Prostate gland (tissue), 2 donors: ENCODE results near the gene HKDC1. TPM values are rescaled to one million over a fixed set of nuclear protein-coding genes. Genes with fewer than 3 reads are reported as not detected.
"Not testable (repeated sequence)": the region's sequence is repeated elsewhere in the genome, so short reads cannot be mapped to it uniquely, and the experiment has no call there.

Experiments used
- DNase-seq: peaks from one replicate; pipeline ENCODE4 v3.0.0-alpha.2; 2019; ENCODE audit warnings: low spot score
- H3K27ac ChIP-seq, 2 donors: fragments of 200-600 bp; sonication (generic); 2 replicates each; pipeline ENCODE4 v1.5.1; 2017 to 2019
- H3K27me3 ChIP-seq: fragments of 200-600 bp; sonication (generic); replicated peaks from 2 replicates; pipeline ENCODE4 v1.5.1; 2019; ENCODE audit not compliant: insufficient read depth
- H3K36me3 ChIP-seq, 2 donors: fragments of 200-600 bp; sonication (generic); 1 replicate in 1 of 2; 2 replicates in 1 of 2; pipeline versions ENCODE4 v1.5.1 to v1.8.1; 2017 to 2019
- H3K4me1 ChIP-seq: fragments of 200-600 bp; sonication (generic); replicated peaks from 2 replicates; pipeline ENCODE4 v1.5.1; 2019
- H3K4me3 ChIP-seq, 2 donors: fragments of 200-600 bp; sonication (generic); 2 replicates each; pipeline ENCODE4 v1.5.1; 2017 to 2019
- H3K9me3 ChIP-seq: fragments of 200-600 bp; sonication (generic); 2 replicates; pipeline ENCODE4 v1.5.1; 2017
- CTCF ChIP-seq, 4 experiments: fragments of 200-600 bp in 2 of 4; fragments of 450-650 bp in 2 of 4; sonication (generic) in 2 of 4; IDR thresholded peaks; 1 replicate in 3 of 4; 2 replicates in 1 of 4; pipeline ENCODE4 v1.5.1; 2016 to 2019; ENCODE audit warnings: antibody characterized with exemption in 4 of 4, mild to moderate bottlenecking in 2 of 4, moderate library complexity in 2 of 4
- POLR2A ChIP-seq: fragments of 450-650 bp; IDR thresholded peaks from one replicate; pipeline ENCODE4 v1.6.1; 2016; ENCODE audit warnings: antibody characterized with exemption, mild to moderate bottlenecking
- POLR2AphosphoS5 ChIP-seq: sonication (generic); formaldehyde crosslinking; IDR thresholded peaks from one replicate; pipeline ENCODE4 v1.6.1; 2017; ENCODE audit warnings: antibody characterized with exemption
- WGBS: methylation state at CpG from one replicate; pipeline ENCODE4 v1.1.5; 2018; 5-methylcytosine and 5-hydroxymethylcytosine counted together
- intact Hi-C: fragments of 100-400 bp; cut with DNase I; formaldehyde crosslinking; loops from one replicate; pipeline ENCODE4 v1.14.2; 2022
- total RNA-seq, 2 donors: library from RNA; depleted of rRNA; stranded (reverse); fragments of >200 nt; gene quantifications; one replicate each; pipeline ENCODE4 v1.1.0, GENCODE V29; 2016

The HKDC1 gene
- total RNA-seq, 2 donors from 2014 or later = 0.23 to 1.6 TPM

GRCh38 chr10:69281507-69282413, 61.6 kb downstream of the HKDC1 start:
- Histone ChIP-seq H3K36me3 (no peaks in the 10 kb centered on the region), H3K27me3 (no peaks in the 10 kb centered on the region), H3K9me3 (no peaks in the 10 kb centered on the region), H3K4me1 (no peaks in the 10 kb centered on the region), H3K27ac (no peak overlapping the region), H3K4me3 (no peak overlapping the region)
- 83% methylated on average over 8 of the region's 8 CpGs for WGBS
- no peak for TF ChIP-seq CTCF (IDR thresholded peaks at IDR 0.05)
- TF ChIP-seq POLR2AphosphoS5 = no peak
- TF ChIP-seq POLR2A = no peak
- no peak for DNase-seq
- intact Hi-C loops = no loop called here

DNA sequence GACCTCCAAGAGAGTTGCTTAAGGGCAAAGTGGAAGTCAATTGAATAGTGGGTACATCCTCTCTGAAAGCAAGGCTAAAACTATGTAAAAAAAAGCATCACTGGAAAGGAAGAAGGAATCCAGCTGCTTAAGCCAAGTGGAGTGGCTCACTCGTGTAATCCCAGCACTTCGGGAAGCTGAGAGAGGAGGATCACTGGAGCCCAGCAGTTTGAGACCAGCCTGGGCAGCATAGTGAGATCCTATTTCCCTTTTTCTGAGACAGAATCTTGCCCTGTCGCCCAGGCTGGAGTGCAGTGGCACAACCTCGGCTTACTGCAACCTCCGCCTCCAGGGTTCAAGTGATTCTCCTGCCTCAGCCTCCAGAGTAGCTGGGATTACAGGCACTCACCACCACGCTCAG, 64.3 kb downstream of the HKDC1 start:
- intact Hi-C loops, DNase-seq, H3K9me3 ChIP-seq, H3K27me3 ChIP-seq, H3K36me3 ChIP-seq, H3K4me3 ChIP-seq, H3K4me1 ChIP-seq, H3K27ac ChIP-seq: not testable (repeated sequence)
- 87% methylated on average over 6 of the region's 6 CpGs for WGBS

- DNase-seq = no peak
- WGBS = 61% methylated on average over 4 of the region's 4 CpGs
- no peaks in the 10 kb centered on the region for H3K36me3 ChIP-seq
Measured at GRCh38 chr10:69285699-69286098, 65.6 kb downstream of the HKDC1 start.

DNA sequence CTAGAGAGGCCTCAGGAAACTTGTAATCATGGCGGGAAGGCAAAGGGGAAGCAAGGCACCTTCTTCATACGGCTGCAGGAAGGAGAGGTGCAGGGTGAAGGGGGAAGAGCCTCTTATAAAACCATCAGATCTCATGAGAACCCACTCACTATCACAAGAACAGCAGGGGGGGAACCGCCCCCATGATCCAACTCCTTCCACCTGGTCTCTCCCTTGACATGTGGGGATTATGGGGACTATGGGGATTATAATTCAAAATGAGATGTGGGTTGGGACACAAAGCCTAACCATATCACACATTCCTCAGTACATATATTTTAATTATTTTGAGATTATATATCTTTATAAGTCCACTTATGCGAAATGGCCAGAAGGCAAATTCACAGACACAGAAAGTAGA, 67.0 kb downstream of the HKDC1 start:
- Histone ChIP-seq H3K27ac (no peak overlapping the region), H3K27me3 (no peaks in the 10 kb centered on the region), H3K4me3 (no peak overlapping the region), H3K9me3 (no peaks in the 10 kb centered on the region), H3K4me1 (no peaks in the 10 kb centered on the region), H3K36me3 (no peaks in the 10 kb centered on the region)
- intact Hi-C loops = no loop called here
- TF ChIP-seq POLR2A (no peak), POLR2AphosphoS5 (no peak), CTCF (IDR thresholded peaks at IDR 0.05) (no peak)
- 87% methylated on average over 4 of the region's 4 CpGs for WGBS
- no peak for DNase-seq

More at GRCh38 chr10:69285699-69286098, 65.6 kb downstream of the HKDC1 start:
- Histone ChIP-seq H3K27me3 (no peaks in the 10 kb centered on the region), H3K9me3 (no peaks in the 10 kb centered on the region), H3K27ac (no peak overlapping the region), H3K4me1 (no peaks in the 10 kb centered on the region), H3K4me3 (no peak overlapping the region)
- TF ChIP-seq POLR2AphosphoS5 = no peak
- no peak for TF ChIP-seq POLR2A
- no peak for TF ChIP-seq CTCF (IDR thresholded peaks at IDR 0.05)
- intact Hi-C loops = no loop called here

GRCh38 chr10:69290993-69291392, 70.9 kb downstream of the HKDC1 start:
- WGBS = 98% methylated on average over 4 of the region's 4 CpGs
- Histone ChIP-seq H3K9me3 (no peaks in the 10 kb centered on the region), H3K36me3 (no peaks in the 10 kb centered on the region), H3K27ac (no peak overlapping the region), H3K4me1 (no peaks in the 10 kb centered on the region), H3K27me3 (no peaks in the 10 kb centered on the region), H3K4me3 (no peak overlapping the region)
- no peak for TF ChIP-seq POLR2A
- no peak for TF ChIP-seq POLR2AphosphoS5
- no peak for TF ChIP-seq CTCF (IDR thresholded peaks at IDR 0.05)
- intact Hi-C loops = no loop called here
- no peak for DNase-seq
